AG09319 (cell line): Measurements from ENCODE around the gene RALGPS1.

Experiments
- DNase-seq: peaks from one replicate; pipeline ENCODE4 v3.0.0-alpha.2; 2010; ENCODE audit warnings: low read depth; ENCODE audit errors: extremely low read depth
- TF ChIP-seq, protein P1 (sequence below): IDR thresholded peaks from 2 replicates; pipeline ENCODE4 v1.5.1; 2011; ENCODE audit warnings: low read depth, mild to moderate bottlenecking, inconsistent platforms, low read length, moderate library complexity

The RALGPS1 gene

DNA sequence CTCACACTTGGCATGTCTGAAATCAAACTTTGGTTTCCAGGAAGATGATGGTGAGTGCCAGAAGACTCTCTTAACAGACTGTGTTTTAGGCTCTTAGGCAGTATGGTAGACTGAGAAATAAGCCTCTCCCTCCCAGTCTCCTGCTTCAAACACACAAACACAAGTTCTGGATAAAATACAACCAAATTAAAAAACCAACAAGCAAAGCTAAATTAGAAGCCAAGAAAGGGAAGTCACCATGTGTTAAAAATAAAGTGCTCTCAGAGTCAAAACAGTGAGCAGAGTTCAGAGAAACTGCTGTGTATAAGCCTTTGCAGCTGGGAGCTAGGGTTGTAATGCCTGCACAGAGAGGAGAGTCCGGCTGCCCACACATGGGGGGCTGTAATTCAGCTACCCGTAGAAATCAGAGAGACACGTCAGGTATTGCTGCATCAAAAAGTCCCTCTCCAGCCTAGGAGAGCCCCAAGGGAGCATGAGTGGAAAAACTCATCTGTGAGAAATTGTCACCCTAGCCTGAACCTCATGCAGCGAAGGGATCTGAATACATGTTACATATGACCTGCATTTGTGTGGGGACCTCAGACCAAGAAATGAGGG is 145.3 kb downstream of the RALGPS1 start:
- TF ChIP-seq, protein P1, sequence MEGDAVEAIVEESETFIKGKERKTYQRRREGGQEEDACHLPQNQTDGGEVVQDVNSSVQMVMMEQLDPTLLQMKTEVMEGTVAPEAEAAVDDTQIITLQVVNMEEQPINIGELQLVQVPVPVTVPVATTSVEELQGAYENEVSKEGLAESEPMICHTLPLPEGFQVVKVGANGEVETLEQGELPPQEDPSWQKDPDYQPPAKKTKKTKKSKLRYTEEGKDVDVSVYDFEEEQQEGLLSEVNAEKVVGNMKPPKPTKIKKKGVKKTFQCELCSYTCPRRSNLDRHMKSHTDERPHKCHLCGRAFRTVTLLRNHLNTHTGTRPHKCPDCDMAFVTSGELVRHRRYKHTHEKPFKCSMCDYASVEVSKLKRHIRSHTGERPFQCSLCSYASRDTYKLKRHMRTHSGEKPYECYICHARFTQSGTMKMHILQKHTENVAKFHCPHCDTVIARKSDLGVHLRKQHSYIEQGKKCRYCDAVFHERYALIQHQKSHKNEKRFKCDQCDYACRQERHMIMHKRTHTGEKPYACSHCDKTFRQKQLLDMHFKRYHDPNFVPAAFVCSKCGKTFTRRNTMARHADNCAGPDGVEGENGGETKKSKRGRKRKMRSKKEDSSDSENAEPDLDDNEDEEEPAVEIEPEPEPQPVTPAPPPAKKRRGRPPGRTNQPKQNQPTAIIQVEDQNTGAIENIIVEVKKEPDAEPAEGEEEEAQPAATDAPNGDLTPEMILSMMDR, result no peak
- DNase-seq, result no peak

DNA sequence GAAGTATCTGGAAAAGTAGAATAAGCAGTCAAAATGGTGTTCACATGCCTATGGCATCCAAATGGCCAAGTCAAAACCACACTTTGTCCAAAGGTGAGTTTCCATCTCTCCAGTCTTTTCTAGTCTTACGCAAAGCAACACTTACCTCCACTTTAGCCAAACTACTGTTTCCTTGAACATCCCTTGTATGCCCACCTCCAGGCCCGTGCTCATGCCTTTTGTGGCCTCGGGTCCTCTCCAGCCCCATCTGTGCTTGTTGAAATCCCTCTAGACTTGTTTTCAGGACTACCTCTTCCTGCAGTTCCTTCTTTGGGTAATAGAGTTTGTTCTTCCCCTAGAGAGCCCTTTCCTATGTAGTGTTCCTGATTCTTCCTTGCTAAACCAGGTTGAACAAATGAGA is 146.8 kb downstream of the RALGPS1 start:
- TF ChIP-seq, protein P1, result no peak

DNA sequence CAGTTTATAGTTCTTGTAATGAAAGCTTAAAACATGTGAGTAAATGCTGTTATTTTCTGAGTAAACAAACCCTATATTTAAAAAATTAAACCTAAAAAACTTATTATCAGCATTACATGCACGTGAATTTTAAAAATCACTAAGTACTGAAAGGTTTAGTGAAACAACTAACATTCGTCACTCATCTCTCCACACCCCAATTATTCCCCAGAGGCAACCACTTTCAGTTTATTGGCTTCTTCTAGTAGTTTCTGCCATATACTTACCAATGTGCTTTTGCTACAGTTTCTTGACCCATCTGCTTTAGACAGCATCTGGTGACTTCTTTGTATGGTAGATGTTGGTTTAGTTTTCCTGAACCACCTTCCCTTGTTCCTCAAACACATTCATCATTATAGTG is 149.8 kb downstream of the RALGPS1 start:
- TF ChIP-seq, protein P1, result no peak
- DNase-seq, result no peak

More for the DNA sequence above, 146.8 kb downstream of the RALGPS1 start:
- DNase-seq, result no peak

DNA sequence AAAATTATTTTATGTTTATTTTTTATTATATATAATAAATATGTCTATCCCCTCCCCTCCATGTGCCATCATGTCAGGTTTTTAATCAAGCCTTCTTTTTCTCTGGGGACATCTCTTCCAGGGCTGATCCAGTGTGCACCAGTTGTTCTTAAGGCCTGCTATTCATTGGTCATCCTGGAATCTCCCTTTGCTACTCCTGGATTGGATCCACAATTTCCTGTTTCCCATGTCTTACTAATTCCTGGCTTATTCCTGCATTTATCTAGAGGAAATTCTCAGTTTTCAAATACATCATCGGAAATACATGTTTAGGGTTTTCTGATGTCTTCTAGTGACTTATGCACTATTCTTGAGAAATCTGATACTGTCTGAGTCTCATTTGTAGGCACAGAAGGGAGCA is 151.0 kb downstream of the RALGPS1 start:
- no peak for DNase-seq
- TF ChIP-seq, protein P1, result no peak

DNA sequence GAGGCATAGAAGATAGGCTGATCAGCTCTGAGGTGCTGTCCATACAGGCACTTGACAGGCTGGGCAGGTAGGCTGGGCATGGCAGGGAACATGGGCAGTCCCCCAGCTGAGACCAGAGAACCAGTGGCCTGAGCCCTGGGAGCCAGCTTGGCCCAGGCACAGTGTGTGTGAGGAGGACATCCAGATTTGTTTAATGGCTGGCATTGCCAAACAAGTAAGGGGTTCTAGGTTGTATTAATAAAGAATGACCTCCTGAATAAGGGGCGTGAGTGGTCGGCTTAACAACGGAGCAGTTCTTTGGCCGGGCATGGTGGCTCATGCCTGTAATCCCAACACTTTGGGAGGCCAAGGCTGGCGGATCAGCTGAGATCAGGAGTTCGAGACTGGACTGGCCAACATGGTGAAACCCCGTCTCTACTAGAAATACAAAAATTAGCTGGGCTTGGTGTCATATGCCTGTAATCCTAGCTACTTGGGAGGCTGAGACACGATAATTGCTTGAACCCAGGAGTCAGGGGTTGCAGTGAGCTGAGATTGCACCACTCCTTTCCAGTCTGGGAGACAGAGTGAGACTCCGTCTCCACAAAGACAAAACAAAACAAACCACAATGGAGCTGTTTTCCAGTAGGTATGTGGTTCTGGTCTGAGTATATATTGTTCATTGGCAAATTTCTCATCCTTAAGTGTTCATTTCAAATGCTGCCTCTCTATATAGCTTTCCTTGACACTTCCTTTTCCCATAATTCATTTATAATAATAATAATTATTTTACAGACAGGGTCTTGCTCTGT is 151.7 kb downstream of the RALGPS1 start:
- TF ChIP-seq, protein P1, result no peak
- DNase-seq, result no peak

DNA sequence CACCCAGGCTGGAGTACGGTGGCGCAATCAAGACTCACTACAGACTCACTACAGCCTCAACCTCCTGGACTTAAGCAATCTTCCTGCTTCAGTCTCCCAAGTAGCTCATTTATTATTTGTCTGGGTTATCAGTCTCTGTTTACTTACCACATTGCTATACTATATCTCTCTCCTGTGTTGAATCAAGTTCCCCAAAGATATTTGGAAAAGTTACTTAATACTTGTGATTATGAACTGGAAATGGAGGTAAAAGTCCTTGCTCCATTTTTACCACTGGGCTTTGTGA is 152.2 kb downstream of the RALGPS1 start:
- no peak for DNase-seq
- TF ChIP-seq, protein P1, result no peak

DNA sequence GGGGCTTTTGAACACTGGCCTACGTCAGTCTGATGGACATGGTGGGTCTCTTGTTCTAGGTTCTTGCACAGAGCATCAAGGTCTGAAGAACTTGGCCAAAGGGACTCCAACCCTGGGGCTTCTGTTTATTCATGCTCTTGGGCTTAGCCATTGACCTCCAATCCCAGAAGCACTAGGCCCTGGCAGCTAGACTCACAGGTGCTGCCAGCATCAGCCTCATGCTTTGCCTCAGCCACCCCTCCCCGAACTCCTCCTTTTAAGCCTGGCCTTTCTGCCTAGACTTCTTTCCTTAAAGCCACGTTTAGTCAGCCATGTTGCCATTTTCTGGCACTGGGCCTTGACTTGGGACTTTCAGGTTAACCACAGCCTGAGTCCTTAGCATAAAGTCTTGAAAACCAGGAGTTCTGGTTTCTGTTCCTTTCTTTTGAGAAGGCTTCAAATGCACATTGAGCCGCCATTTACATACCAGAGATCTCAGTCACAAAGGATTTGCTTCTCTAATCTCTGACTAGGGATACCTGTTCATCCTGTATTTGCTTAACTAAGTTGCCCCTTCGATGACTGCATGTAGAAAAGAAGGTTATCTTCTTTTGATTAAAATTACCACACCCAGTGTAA is 153.1 kb downstream of the RALGPS1 start:
- no peak for DNase-seq
- TF ChIP-seq, protein P1, result no peak
